ENCODE results near the gene RPS6KA5.
"Not testable (repeated sequence)": the region's sequence is repeated elsewhere in the genome, so short reads cannot be mapped to it uniquely, and the experiment has no call there.

Gene RPS6KA5

GRCh38 chr14:90987140-90987539 is 73.3 kb downstream of the RPS6KA5 start:
- TF ChIP-seq CTCF (IDR thresholded peaks at IDR 0.05; ENCODE audit: control insufficient read depth, insufficient read depth, low read depth, low read length, missing control alignments) = no peak
- no peak for DNase-seq (ENCODE audit: low read depth)
- H3K4me3 ChIP-seq (ENCODE audit: control insufficient read depth, low read depth, low read length) = no peak overlapping the region

GRCh38 chr14:90986510-90986909 is 73.9 kb downstream of the RPS6KA5 start:
- no peak for TF ChIP-seq CTCF (IDR thresholded peaks at IDR 0.05; ENCODE audit: control insufficient read depth, insufficient read depth, low read depth, low read length, missing control alignments)
- DNase-seq (ENCODE audit: low read depth) = no peak
- H3K4me3 ChIP-seq (ENCODE audit: control insufficient read depth, low read depth, low read length) = no peak overlapping the region

- no peak overlapping the region for H3K4me3 ChIP-seq (ENCODE audit: control insufficient read depth, low read depth, low read length)
- DNase-seq (ENCODE audit: low read depth) = no peak
- no peak for TF ChIP-seq CTCF (IDR thresholded peaks at IDR 0.05; ENCODE audit: control insufficient read depth, insufficient read depth, low read depth, low read length, missing control alignments)
These were observed 74.7 kb downstream of the RPS6KA5 start for GRCh38 chr14:90985601-90986242.

- H3K4me3 ChIP-seq (ENCODE audit: control insufficient read depth, low read depth, low read length) = no peak overlapping the region
- no peak for DNase-seq (ENCODE audit: low read depth)
- no peak for TF ChIP-seq CTCF (IDR thresholded peaks at IDR 0.05; ENCODE audit: control insufficient read depth, insufficient read depth, low read depth, low read length, missing control alignments)
These were observed 76.9 kb downstream of the RPS6KA5 start for GRCh38 chr14:90983560-90983959.

GRCh38 chr14:90981636-90982035 is 78.8 kb downstream of the RPS6KA5 start:
- TF ChIP-seq CTCF (IDR thresholded peaks at IDR 0.05; ENCODE audit: control insufficient read depth, insufficient read depth, low read depth, low read length, missing control alignments) = no peak

GRCh38 chr14:90980636-90981035 is 79.8 kb downstream of the RPS6KA5 start:
- DNase-seq (ENCODE audit: low read depth); H3K4me3 ChIP-seq (ENCODE audit: control insufficient read depth, low read depth, low read length): not testable (repeated sequence)

More at GRCh38 chr14:90981636-90982035, 78.8 kb downstream of the RPS6KA5 start:
- no peak for DNase-seq (ENCODE audit: low read depth)
- no peak overlapping the region for H3K4me3 ChIP-seq (ENCODE audit: control insufficient read depth, low read depth, low read length)

- DNase-seq (ENCODE audit: low read depth) = no peak
- TF ChIP-seq CTCF (IDR thresholded peaks at IDR 0.05; ENCODE audit: control insufficient read depth, insufficient read depth, low read depth, low read length, missing control alignments) = no peak
- no peak overlapping the region for H3K4me3 ChIP-seq (ENCODE audit: control insufficient read depth, low read depth, low read length)
These were observed 80.9 kb downstream of the RPS6KA5 start for GRCh38 chr14:90979515-90979914.

Measured in AG09309 (cell line).